Uterus (tissue), 2 donors: ENCODE results near the gene CTXN2.

Experiments used
- POLR2A ChIP-seq, 2 donors: fragments of 450-650 bp; IDR thresholded peaks; one replicate each; pipeline ENCODE4 v1.6.1; 2016; ENCODE audit warnings: antibody characterized with exemption in 2 of 2, mild to moderate bottlenecking in 1 of 2, moderate library complexity in 1 of 2
- TF ChIP-seq, protein P1 (sequence below), 4 experiments: fragments of 200-600 bp in 2 of 4; fragments of 450-650 bp in 2 of 4; sonication (generic) in 2 of 4; IDR thresholded peaks; one replicate each; pipeline ENCODE4 v1.5.1; 2016 to 2019; ENCODE audit warnings: antibody characterized with exemption in 4 of 4, mild to moderate bottlenecking in 2 of 4, moderate library complexity in 1 of 4

DNA sequence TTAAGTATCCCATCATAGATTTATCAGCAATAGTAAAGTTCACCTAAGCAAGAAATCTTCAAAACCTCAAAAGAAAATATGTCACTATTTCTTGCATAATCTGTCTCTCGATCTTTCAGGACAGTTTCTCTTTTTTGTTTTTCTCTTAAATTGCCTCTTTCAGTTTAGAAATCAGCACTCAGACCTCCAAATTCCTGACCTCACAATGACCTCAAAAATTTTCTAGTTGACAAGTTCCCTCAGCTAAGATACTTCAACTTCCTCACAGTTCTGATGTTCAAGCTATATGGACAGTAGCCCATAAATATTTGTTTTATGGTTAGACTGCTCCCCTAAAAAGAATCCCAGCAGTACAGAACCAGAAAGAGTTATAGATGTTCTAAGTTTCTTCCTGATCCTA, 46.6 kb upstream of the CTXN2 start:
- TF ChIP-seq, protein P1, sequence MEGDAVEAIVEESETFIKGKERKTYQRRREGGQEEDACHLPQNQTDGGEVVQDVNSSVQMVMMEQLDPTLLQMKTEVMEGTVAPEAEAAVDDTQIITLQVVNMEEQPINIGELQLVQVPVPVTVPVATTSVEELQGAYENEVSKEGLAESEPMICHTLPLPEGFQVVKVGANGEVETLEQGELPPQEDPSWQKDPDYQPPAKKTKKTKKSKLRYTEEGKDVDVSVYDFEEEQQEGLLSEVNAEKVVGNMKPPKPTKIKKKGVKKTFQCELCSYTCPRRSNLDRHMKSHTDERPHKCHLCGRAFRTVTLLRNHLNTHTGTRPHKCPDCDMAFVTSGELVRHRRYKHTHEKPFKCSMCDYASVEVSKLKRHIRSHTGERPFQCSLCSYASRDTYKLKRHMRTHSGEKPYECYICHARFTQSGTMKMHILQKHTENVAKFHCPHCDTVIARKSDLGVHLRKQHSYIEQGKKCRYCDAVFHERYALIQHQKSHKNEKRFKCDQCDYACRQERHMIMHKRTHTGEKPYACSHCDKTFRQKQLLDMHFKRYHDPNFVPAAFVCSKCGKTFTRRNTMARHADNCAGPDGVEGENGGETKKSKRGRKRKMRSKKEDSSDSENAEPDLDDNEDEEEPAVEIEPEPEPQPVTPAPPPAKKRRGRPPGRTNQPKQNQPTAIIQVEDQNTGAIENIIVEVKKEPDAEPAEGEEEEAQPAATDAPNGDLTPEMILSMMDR (IDR thresholded peaks at IDR 0.05): no peak
- no peak for TF ChIP-seq POLR2A (IDR thresholded peaks at IDR 0.05)
